ENCODE results near the gene HSH2D. TPM values are rescaled to one million over a fixed set of nuclear protein-coding genes. Genes with fewer than 3 reads are reported as not detected.
"Not testable (repeated sequence)": the region's sequence is repeated elsewhere in the genome, so short reads cannot be mapped to it uniquely, and the experiment has no call there.

The HSH2D gene
- total and polyA plus RNA-seq, 4 experiments from 2014 or later = 5.5 to 18.8 (median 15.2) TPM

GRCh38 chr19:16099314-16099965, 44.0 kb upstream of the HSH2D start:
- ChIA-PET CTCF (ENCODE audit: partially characterized antibody) (interaction anchor here (2.5 to 2.6 kb wide), 2 partner anchors 12 to 37 kb away, joined by 7 to 12 read pairs; partner anchors contain the start of gene RAB8A), POLR2A (ENCODE audit: partially characterized antibody) (interaction anchor here (1.1 to 1.4 kb wide), 2 partner anchors 12 to 13 kb away, joined by 4 to 5 read pairs; no protein-coding TSS in a partner anchor)
- H3K27me3 Mint-ChIP-seq; intact Hi-C loops (cut with micrococcal nuclease); H3K9me3 Mint-ChIP-seq; H3K27me3 ChIP-seq (ENCODE audit: insufficient read depth, low read length); H3K27ac ChIP-seq (ENCODE audit: low read depth, low read length); H3K4me3 Mint-ChIP-seq; DNase-seq; H3K4me3 ChIP-seq (ENCODE audit: low read length in 2 of 2); H3K9me3 ChIP-seq (ENCODE audit: control insufficient read depth in 1 of 2, low read length in 2 of 2): not testable (repeated sequence)
- peaks cover 56 to 66% of the 10 kb centered on the region in 2 donors for H3K36me3 Mint-ChIP-seq
- peaks cover 13% of the 10 kb centered on the region for H3K4me1 ChIP-seq (ENCODE audit: insufficient read depth, low read length)
- peaks cover 10 to 17% (median 15%) of the 10 kb centered on the region in 4 donors for H3K4me1 Mint-ChIP-seq
- peak overlapping the region in 2 of 7 donors; percentile 43 to 50 for H3K27ac Mint-ChIP-seq
- peaks cover 79% of the 10 kb centered on the region for H3K36me3 ChIP-seq (ENCODE audit: insufficient read depth, low read length)

- POLR2A ChIA-PET (ENCODE audit: partially characterized antibody) = no interaction called here
- H3K27ac Mint-ChIP-seq = no peak overlapping the region
These were observed 43.0 kb upstream of the HSH2D start for GRCh38 chr19:16100524-16100923.

GRCh38 chr19:16104722-16105121, 38.8 kb upstream of the HSH2D start:
- ChIA-PET POLR2A (ENCODE audit: partially characterized antibody) (interaction anchor here (0.7 kb wide), 1 partner anchor 1326 kb away, joined by 5 read pairs; no protein-coding TSS in a partner anchor), CTCF (ENCODE audit: partially characterized antibody) (no interaction called here)
- no peak for DNase-seq
- H3K27ac ChIP-seq (ENCODE audit: low read depth, low read length) = no peak overlapping the region
- H3K4me1 ChIP-seq (ENCODE audit: insufficient read depth, low read length) = no peaks in the 10 kb centered on the region
- Mint-ChIP-seq H3K4me1 (peaks cover 0 to 1% (median 0%) of the 10 kb centered on the region in 4 donors), H3K36me3 (peaks cover 17 to 25% of the 10 kb centered on the region in 2 donors), H3K9me3 (no peaks in the 10 kb centered on the region), H3K27me3 (no peaks in the 10 kb centered on the region), H3K27ac (peak overlapping the region in 4 of 7 donors; percentile 32 to 55 (median 53)), H3K4me3 (no peak overlapping the region)
- intact Hi-C loops (cut with micrococcal nuclease) = no loop called here
- H3K4me3 ChIP-seq (ENCODE audit: low read length in 2 of 2) = no peak overlapping the region
- H3K36me3 ChIP-seq (ENCODE audit: insufficient read depth, low read length) = peaks cover 36% of the 10 kb centered on the region
- no peaks in the 10 kb centered on the region for H3K9me3 ChIP-seq (ENCODE audit: control insufficient read depth in 1 of 2, low read length in 2 of 2)
- H3K27me3 ChIP-seq (ENCODE audit: insufficient read depth, low read length) = no peaks in the 10 kb centered on the region

More at GRCh38 chr19:16100524-16100923, 43.0 kb upstream of the HSH2D start:
- H3K27ac ChIP-seq (ENCODE audit: low read depth, low read length) = no peak overlapping the region
- H3K4me3 Mint-ChIP-seq = no peak overlapping the region
- H3K27me3 ChIP-seq (ENCODE audit: insufficient read depth, low read length) = no peaks in the 10 kb centered on the region
- peaks cover under 1 to 9% (median 7%) of the 10 kb centered on the region in 4 donors for H3K4me1 Mint-ChIP-seq
- H3K36me3 ChIP-seq (ENCODE audit: insufficient read depth, low read length) = peaks cover 68% of the 10 kb centered on the region
- intact Hi-C loops (cut with micrococcal nuclease) = no loop called here
- H3K9me3 ChIP-seq (ENCODE audit: control insufficient read depth in 1 of 2, low read length in 2 of 2) = no peaks in the 10 kb centered on the region
- no peaks in the 10 kb centered on the region for H3K9me3 Mint-ChIP-seq
- DNase-seq = no peak
- H3K4me3 ChIP-seq (ENCODE audit: low read length in 2 of 2) = no peak overlapping the region
- H3K36me3 Mint-ChIP-seq = peaks cover 45 to 58% of the 10 kb centered on the region in 2 donors
- H3K27me3 Mint-ChIP-seq = no peaks in the 10 kb centered on the region
- peaks cover 2% of the 10 kb centered on the region for H3K4me1 ChIP-seq (ENCODE audit: insufficient read depth, low read length)
- CTCF ChIA-PET (ENCODE audit: partially characterized antibody) = interaction anchor here (0.7 to 2.5 kb wide), 5 partner anchors 11 to 39 kb away, joined by 3 to 12 read pairs (median 3); partner anchors contain the start of gene RAB8A

GRCh38 chr19:16106121-16106520, 37.4 kb upstream of the HSH2D start:
- Histone ChIP-seq H3K27ac (ENCODE audit: low read depth, low read length) (no peak overlapping the region), H3K4me3 (ENCODE audit: low read length in 2 of 2) (no peak overlapping the region), H3K4me1 (ENCODE audit: insufficient read depth, low read length) (peaks cover 7% of the 10 kb centered on the region), H3K27me3 (ENCODE audit: insufficient read depth, low read length) (no peaks in the 10 kb centered on the region), H3K36me3 (ENCODE audit: insufficient read depth, low read length) (peaks cover 25% of the 10 kb centered on the region), H3K9me3 (ENCODE audit: control insufficient read depth in 1 of 2, low read length in 2 of 2) (no peaks in the 10 kb centered on the region)
- ChIA-PET POLR2A (ENCODE audit: partially characterized antibody) (interaction anchor here (1.5 kb wide), 1 partner anchor 20 kb away, joined by 6 read pairs; no protein-coding TSS in a partner anchor), CTCF (ENCODE audit: partially characterized antibody) (interaction anchor here (1.0 to 7.6 kb wide), 3 partner anchors 36 to 64 kb away, joined by 3 to 84 read pairs (median 5); no protein-coding TSS in a partner anchor)
- no peak overlapping the region for H3K4me3 Mint-ChIP-seq
- peak overlapping the region in 5 of 7 donors; percentile 27 to 69 (median 53) for H3K27ac Mint-ChIP-seq
- H3K4me1 Mint-ChIP-seq = peaks cover 0 to 3% (median 2%) of the 10 kb centered on the region in 4 donors
- intact Hi-C loops (cut with micrococcal nuclease) = no loop called here
- H3K36me3 Mint-ChIP-seq = peaks cover 12 to 22% of the 10 kb centered on the region in 2 donors
- peaks cover 0 to under 1% (median 0%) of the 10 kb centered on the region in 8 donors for H3K9me3 Mint-ChIP-seq
- DNase-seq = no peak
- H3K27me3 Mint-ChIP-seq = no peaks in the 10 kb centered on the region

GRCh38 chr19:16111160-16111908, 32.2 kb upstream of the HSH2D start, which contains the start of gene RAB8A:
TSS of gene RAB8A (plus strand) at chr19:16111889. CDS start at chr19:16111902, 13 bp downstream.
- intact Hi-C loops (cut with micrococcal nuclease) = loop anchor here (1.0 to 2.0 kb wide), 11 partner anchors 8 to 482 kb away; partner anchors contain the start of genes FAM32A, HSH2D and KLF2
- H3K4me1 ChIP-seq (ENCODE audit: insufficient read depth, low read length) = peaks cover 46% of the 10 kb centered on the region

GRCh38 chr19:16111909-16112752, 31.4 kb upstream of the HSH2D start:
- Histone ChIP-seq H3K36me3 (ENCODE audit: insufficient read depth, low read length) (no peaks in the 10 kb centered on the region), H3K4me1 (ENCODE audit: insufficient read depth, low read length) (peaks cover 47% of the 10 kb centered on the region), H3K27ac (ENCODE audit: low read depth, low read length) (peak overlapping the region; percentile 94), H3K9me3 (ENCODE audit: control insufficient read depth in 1 of 2, low read length in 2 of 2) (no peaks in the 10 kb centered on the region), H3K27me3 (ENCODE audit: insufficient read depth, low read length) (no peaks in the 10 kb centered on the region), H3K4me3 (ENCODE audit: low read length in 2 of 2) (peak overlapping the region; percentile 78 to 86)
- intact Hi-C loops (cut with micrococcal nuclease) = loop anchor here (1.0 to 2.0 kb wide), 11 partner anchors 7 to 483 kb away; partner anchors contain the start of genes FAM32A, HSH2D and KLF2
- Mint-ChIP-seq H3K27ac (peak overlapping the region; percentile 96 to 99 (median 98)), H3K4me3 (peak overlapping the region; percentile 96 to 99 (median 98)), H3K9me3 (peaks cover 0 to 3% (median 0%) of the 10 kb centered on the region in 8 donors), H3K4me1 (peaks cover 22 to 54% (median 41%) of the 10 kb centered on the region in 4 donors), H3K36me3 (peaks cover 0 to 38% of the 10 kb centered on the region in 2 donors), H3K27me3 (no peaks in the 10 kb centered on the region)
- CTCF ChIA-PET (ENCODE audit: partially characterized antibody) = interaction anchor here (0.8 to 7.6 kb wide), 14 partner anchors 12 to 73 kb away, joined by 3 to 84 read pairs (median 8); partner anchors contain the start of gene FAM32A
- DNase-seq = no peak
- POLR2A ChIA-PET (ENCODE audit: partially characterized antibody) = interaction anchor here (0.7 to 4.3 kb wide), 14 partner anchors 9 to 73 kb away, joined by 3 to 49 read pairs (median 5); partner anchors contain the start of genes FAM32A, HSH2D and TPM4

More at GRCh38 chr19:16111160-16111908, 32.2 kb upstream of the HSH2D start, which contains the start of gene RAB8A:
- Mint-ChIP-seq H3K9me3 (peaks cover 0 to 3% (median 0%) of the 10 kb centered on the region in 8 donors), H3K4me1 (peaks cover 20 to 50% (median 37%) of the 10 kb centered on the region in 4 donors), H3K36me3 (peaks cover 0 to 34% of the 10 kb centered on the region in 2 donors), H3K27me3 (no peaks in the 10 kb centered on the region), H3K27ac (peak within 1 kb of the TSS; percentile 96 to 99 (median 98)), H3K4me3 (peak within 1 kb of the TSS; percentile 96 to 99 (median 98))
- ChIA-PET POLR2A (ENCODE audit: partially characterized antibody) (interaction anchor here (0.7 to 4.3 kb wide), 22 partner anchors 9 to 272 kb away, joined by 3 to 49 read pairs (median 4); partner anchors contain the start of genes FAM32A, HSH2D, KLF2 and TPM4), CTCF (ENCODE audit: partially characterized antibody) (interaction anchor here (0.6 to 7.6 kb wide), 20 partner anchors 11 to 300 kb away, joined by 3 to 84 read pairs (median 8); partner anchors contain the start of genes FAM32A and HSH2D)
- Histone ChIP-seq H3K4me3 (ENCODE audit: low read length in 2 of 2) (peak within 1 kb of the TSS; percentile 78 to 86), H3K9me3 (ENCODE audit: control insufficient read depth in 1 of 2, low read length in 2 of 2) (no peaks in the 10 kb centered on the region), H3K27me3 (ENCODE audit: insufficient read depth, low read length) (no peaks in the 10 kb centered on the region), H3K36me3 (ENCODE audit: insufficient read depth, low read length) (no peaks in the 10 kb centered on the region), H3K27ac (ENCODE audit: low read depth, low read length) (peak within 1 kb of the TSS; percentile 94)
- peak; percentile 99 to 100 (median 99) for DNase-seq

Data from CD4-positive, alpha-beta memory T cell (primary cell).